Measurements from ENCODE around the gene RAD51B.
A peak's percentile ranks its signal among the peaks of the same experiment; 100 is the strongest.

The RAD51B gene

GRCh38 chr14:67950386-67950785, 130.8 kb downstream of the RAD51B start:
- DNase-seq (ENCODE audit: low read depth in 2 of 2) = no peak
- no peak overlapping the region for H3K4me3 ChIP-seq (replicated peaks in 1 of 2; ENCODE audit: low read depth in 2 of 2, low read length in 2 of 2)
- no peak for TF ChIP-seq CTCF (IDR thresholded peaks at IDR 0.05; ENCODE audit: low read depth, low read length)

GRCh38 chr14:67951529-67952135, 132.1 kb downstream of the RAD51B start:
- TF ChIP-seq CTCF (IDR thresholded peaks at IDR 0.05; ENCODE audit: low read depth, low read length) = no peak
- DNase-seq (ENCODE audit: low read depth in 2 of 2) = peak; percentile 46 to 66
- no peak overlapping the region for H3K4me3 ChIP-seq (replicated peaks in 1 of 2; ENCODE audit: low read depth in 2 of 2, low read length in 2 of 2)

- TF ChIP-seq CTCF (IDR thresholded peaks at IDR 0.05; ENCODE audit: low read depth, low read length) = no peak
- no peak for DNase-seq (ENCODE audit: low read depth in 2 of 2)
- H3K4me3 ChIP-seq (replicated peaks in 1 of 2; ENCODE audit: low read depth in 2 of 2, low read length in 2 of 2) = no peak overlapping the region
These were observed 132.8 kb downstream of the RAD51B start for GRCh38 chr14:67952381-67952780.

GRCh38 chr14:67952786-67953185, 133.2 kb downstream of the RAD51B start:
- no peak overlapping the region for H3K4me3 ChIP-seq (replicated peaks in 1 of 2; ENCODE audit: low read depth in 2 of 2, low read length in 2 of 2)
- no peak for DNase-seq (ENCODE audit: low read depth in 2 of 2)
- TF ChIP-seq CTCF (IDR thresholded peaks at IDR 0.05; ENCODE audit: low read depth, low read length) = no peak

GRCh38 chr14:67955261-67955660, 135.7 kb downstream of the RAD51B start:
- TF ChIP-seq CTCF (IDR thresholded peaks at IDR 0.05; ENCODE audit: low read depth, low read length) = no peak
- DNase-seq (ENCODE audit: low read depth in 2 of 2) = no peak
- no peak overlapping the region for H3K4me3 ChIP-seq (replicated peaks in 1 of 2; ENCODE audit: low read depth in 2 of 2, low read length in 2 of 2)

- DNase-seq (ENCODE audit: low read depth in 2 of 2) = no peak
- TF ChIP-seq CTCF (IDR thresholded peaks at IDR 0.05; ENCODE audit: low read depth, low read length) = no peak
- H3K4me3 ChIP-seq (replicated peaks in 1 of 2; ENCODE audit: low read depth in 2 of 2, low read length in 2 of 2) = no peak overlapping the region
These were observed 138.4 kb downstream of the RAD51B start for GRCh38 chr14:67957946-67958345.

- no peak for TF ChIP-seq CTCF (IDR thresholded peaks at IDR 0.05; ENCODE audit: low read depth, low read length)
- no peak overlapping the region for H3K4me3 ChIP-seq (replicated peaks in 1 of 2; ENCODE audit: low read depth in 2 of 2, low read length in 2 of 2)
These were observed 142.1 kb downstream of the RAD51B start for GRCh38 chr14:67961676-67962075.

More at GRCh38 chr14:67961676-67962075, 142.1 kb downstream of the RAD51B start:
- no peak for DNase-seq (ENCODE audit: low read depth in 2 of 2)

Measured in cardiac fibroblast (primary cell).